Omental fat pad (tissue), 4 donors: ENCODE results near the gene PAH. TPM values are rescaled to one million over a fixed set of nuclear protein-coding genes. Genes with fewer than 3 reads are reported as not detected.

Source experiments
- ATAC-seq: fragments of 150-250 bp; one replicate; pipeline ENCODE4 v1.9.1; 2016; ENCODE audit warnings: mild to moderate bottlenecking, moderate library complexity; ENCODE audit not compliant: low FRiP score
- DNase-seq: peaks from one replicate; pipeline ENCODE4 v3.0.0-alpha.2; 2019; ENCODE audit warnings: low spot score
- CTCF ChIP-seq, 3 donors: fragments of 450-650 bp; IDR thresholded peaks; one replicate each; pipeline ENCODE4 v1.5.1; 2016 to 2017; ENCODE audit warnings: antibody characterized with exemption in 3 of 3, mild to moderate bottlenecking in 3 of 3, moderate library complexity in 2 of 3
- total RNA-seq, 4 donors: library from RNA; depleted of rRNA; stranded (reverse); fragments of >200 nt; gene quantifications; one replicate each; pipeline ENCODE4 v1.1.0, GENCODE V29; 2016

The PAH gene
- total RNA-seq, 4 donors from 2014 or later, result 0.74 TPM; not detected in 3

DNA sequence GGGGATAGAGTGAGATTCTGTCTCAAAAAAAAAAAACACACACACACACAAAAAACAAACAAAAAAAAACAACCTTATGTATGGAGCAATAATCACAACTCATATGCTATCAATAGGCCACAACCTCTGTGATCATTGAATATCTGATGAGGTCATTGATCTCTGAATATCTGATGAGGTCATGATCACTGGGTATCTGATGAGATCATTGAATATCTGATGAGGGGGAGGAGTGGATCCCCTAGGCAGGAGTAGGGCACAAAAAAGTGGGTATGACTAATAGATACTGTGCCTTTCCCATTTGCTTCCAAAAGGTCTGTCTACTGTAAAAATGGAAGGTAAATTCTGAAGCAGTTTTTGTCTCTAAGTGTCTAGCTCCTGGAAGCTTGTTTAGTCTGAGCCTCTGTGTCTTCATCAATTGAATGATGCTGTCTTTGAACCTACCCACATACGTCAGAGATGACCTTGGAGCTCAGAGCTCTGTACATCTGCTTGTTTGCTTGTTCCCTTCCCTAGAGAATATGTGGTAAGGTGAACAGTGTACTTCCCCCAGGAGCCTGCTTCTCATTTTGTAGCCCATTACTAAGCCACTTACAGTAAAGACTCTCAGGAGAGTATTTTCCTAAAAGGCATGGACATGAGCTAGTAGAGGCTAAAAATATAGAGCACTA lies 13.6 kb downstream of the PAH start:
- ATAC-seq, result no peak

GRCh38 chr12:102902093-102902492 lies 15.0 kb downstream of the PAH start:
- no peak for TF ChIP-seq CTCF (IDR thresholded peaks at IDR 0.05)
- no peak for DNase-seq
- ATAC-seq, result no peak

More for the DNA sequence above, 13.6 kb downstream of the PAH start:
- no peak for DNase-seq
- no peak for TF ChIP-seq CTCF (IDR thresholded peaks at IDR 0.05)

- ATAC-seq (no peak), DNase-seq (no peak)
- no peak for TF ChIP-seq CTCF (IDR thresholded peaks at IDR 0.05)
These were observed 16.7 kb downstream of the PAH start for GRCh38 chr12:102900389-102900788.

DNA sequence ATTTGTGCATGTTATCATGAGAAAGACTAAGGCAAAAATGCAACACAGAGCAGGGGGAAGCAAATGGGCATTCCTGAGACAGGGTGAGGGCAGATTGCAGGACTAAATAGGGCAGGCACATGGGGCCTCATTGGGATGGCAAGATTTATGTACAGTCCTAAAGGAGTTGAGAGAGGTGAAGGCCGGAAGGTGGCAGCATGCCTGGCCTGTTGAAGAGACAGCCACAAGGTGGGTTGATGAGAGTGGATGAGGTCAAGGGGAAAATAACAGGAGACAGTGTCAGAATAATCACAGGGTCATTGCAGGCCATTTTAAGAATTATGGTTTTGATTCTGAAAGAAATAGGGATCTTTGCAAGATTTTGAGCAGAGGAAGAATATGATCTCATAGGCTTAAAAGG lies 21.0 kb downstream of the PAH start:
- DNase-seq (no peak), ATAC-seq (no peak)
- no peak for TF ChIP-seq CTCF (IDR thresholded peaks at IDR 0.05)

DNA sequence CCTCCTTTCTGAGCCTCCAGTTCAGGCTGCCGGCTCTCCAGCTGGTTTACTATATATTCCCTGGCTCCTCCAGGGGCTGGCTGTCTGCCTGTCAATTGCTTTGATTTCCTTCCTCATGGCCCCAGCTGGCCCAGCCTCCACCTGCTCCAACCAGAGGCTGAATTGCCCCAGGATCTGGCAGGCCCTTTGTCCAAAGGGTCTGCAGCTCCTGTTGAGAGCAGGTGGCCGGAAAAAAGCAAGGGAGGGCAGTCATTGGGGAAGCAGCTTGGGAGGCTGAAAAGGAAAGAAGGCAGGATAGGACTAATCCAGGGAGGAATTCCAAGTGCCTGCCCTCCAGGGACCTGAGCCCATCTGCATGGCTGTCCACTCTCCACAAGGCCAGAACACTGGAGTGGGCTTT lies 25.3 kb downstream of the PAH start:
- ATAC-seq (no peak), DNase-seq (no peak)
- no peak for TF ChIP-seq CTCF (IDR thresholded peaks at IDR 0.05)

DNA sequence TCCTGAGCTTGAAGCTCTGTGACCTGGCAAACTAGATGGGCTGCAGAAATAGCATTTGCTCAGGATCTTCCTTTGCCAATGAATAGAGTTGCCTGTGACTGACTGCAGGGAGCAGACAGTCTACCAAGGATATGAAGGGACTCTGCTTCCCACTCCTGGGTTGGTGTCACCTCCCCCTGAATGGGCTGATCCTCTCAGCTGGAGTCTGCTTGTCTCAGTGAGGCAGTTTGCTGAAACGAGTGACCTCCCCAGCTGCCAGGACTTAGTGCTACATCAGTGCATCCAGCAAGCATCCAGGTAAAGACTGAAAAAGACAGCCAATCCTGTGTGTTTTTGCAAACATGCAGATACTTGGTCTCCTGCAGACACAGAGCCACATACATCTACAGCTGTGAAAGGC lies 28.5 kb downstream of the PAH start:
- DNase-seq (no peak), ATAC-seq (no peak)
- no peak for TF ChIP-seq CTCF (IDR thresholded peaks at IDR 0.05)
